Epithelial cell of proximal tubule (primary cell): ENCODE results near the gene CCDC148. TPM values are rescaled to one million over a fixed set of nuclear protein-coding genes. Genes with fewer than 3 reads are reported as not detected.
"Not testable (repeated sequence)": the region's sequence is repeated elsewhere in the genome, so short reads cannot be mapped to it uniquely, and the experiment has no call there.

Experiments used
- DNase-seq: peaks from one replicate; pipeline ENCODE4 v3.0.0-alpha.2; 2011; ENCODE audit warnings: low read depth
- H3K4me3 ChIP-seq: 2 replicates; pipeline ENCODE4 v1.5.1; 2011; ENCODE audit warnings: low read depth, mild to moderate bottlenecking, low read length
- CTCF ChIP-seq: conservative IDR thresholded peaks from 2 replicates; pipeline ENCODE4 v1.5.1; 2012; ENCODE audit warnings: low read depth, mild to moderate bottlenecking, low read length
- total RNA-seq: library from RNA; depleted of rRNA; stranded (reverse); fragments of >200 nt; gene quantifications from 2 replicates; pipeline ENCODE4 v1.2.3, GENCODE V29; 2015

CCDC148 gene
- total RNA-seq, 1 donor from 2014 or later = 0.86 TPM

- no peak for DNase-seq
- no peak overlapping the region for H3K4me3 ChIP-seq
- TF ChIP-seq CTCF = no peak
Measured at GRCh38 chr2:158339513-158339912, 117.0 kb downstream of the CCDC148 start.

DNA sequence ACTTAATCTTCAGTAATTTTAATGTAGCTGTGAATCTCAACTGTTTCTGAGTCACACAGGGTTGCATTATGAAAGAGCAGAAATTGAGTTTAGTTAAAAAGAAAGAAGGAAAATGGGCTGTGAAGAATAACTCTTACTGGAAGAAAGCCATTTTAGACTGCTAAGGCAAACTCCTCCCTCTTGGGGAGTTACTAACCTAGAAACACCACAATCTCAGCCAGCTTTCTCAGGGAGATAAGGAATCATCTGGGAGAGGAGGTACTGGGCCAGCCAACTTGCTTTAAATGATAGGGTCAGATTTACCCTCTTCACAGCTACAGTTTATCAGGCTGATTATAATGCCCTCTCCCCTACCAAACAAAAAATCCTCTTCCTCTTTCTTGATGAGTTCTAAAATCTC is 119.5 kb downstream of the CCDC148 start:
- no peak for TF ChIP-seq CTCF
- H3K4me3 ChIP-seq = no peak overlapping the region
- no peak for DNase-seq

DNA sequence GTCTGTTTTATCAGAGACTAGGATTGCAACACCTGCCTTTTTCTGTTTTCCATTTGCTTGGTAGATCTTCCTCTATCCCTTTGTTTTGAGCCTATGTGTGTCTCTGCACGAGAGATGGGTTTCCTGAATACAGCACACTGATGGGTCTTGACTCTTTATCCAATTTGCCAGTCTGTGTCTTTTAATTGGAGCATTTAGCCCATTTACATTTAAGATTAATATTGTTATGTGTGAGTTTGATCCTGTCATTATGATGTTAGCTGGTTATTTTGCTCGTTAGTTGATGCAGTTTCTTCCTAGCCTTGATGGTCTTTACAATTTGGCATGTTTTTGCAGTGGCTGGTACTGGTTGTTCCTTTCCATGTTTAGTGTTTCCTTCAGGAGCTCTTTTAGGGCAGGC is 124.8 kb downstream of the CCDC148 start:
- DNase-seq, H3K4me3 ChIP-seq: not testable (repeated sequence)

GRCh38 chr2:158325782-158326340 is 130.7 kb downstream of the CCDC148 start:
- DNase-seq = no peak

DNA sequence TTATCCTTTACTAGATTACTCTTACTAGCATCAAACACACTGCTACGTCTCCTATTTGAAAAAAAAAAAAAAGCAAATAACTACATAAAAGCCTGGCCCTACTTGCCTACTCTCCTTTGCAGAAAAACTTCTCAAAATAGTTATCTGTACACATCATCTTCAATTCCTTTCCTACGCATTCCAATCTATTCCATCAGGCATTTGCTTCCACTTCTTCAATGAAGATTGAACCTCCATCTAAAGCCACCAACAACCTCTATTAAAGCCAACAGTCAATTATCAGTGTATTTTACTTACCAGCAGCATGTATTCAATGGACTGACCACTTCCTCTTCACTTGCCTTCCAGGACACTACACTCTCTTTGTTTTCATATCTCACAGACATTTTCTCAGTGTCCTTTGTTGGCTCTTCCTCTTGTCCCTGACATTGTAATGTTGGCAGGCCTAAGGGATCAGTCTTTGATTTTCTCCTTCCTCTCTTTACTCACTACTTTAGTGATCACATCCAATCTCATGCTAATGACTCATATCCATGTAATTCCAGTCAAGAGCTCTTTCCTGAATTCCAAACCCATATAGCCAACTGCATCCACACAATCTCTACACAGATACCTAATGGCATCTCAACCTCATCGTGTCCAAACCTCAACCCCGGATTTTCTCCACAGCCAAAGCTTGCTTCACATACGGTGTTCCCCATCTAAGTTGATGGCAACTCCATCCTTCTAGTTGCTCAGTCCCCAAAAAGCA is 131.3 kb downstream of the CCDC148 start:
- no peak for TF ChIP-seq CTCF
- peak; percentile 62 for DNase-seq
- no peak overlapping the region for H3K4me3 ChIP-seq

More at GRCh38 chr2:158325782-158326340, 130.7 kb downstream of the CCDC148 start:
- H3K4me3 ChIP-seq = no peak overlapping the region
- TF ChIP-seq CTCF = no peak

GRCh38 chr2:158323381-158323780 is 133.2 kb downstream of the CCDC148 start:
- no peak for TF ChIP-seq CTCF
- DNase-seq = no peak
- no peak overlapping the region for H3K4me3 ChIP-seq

GRCh38 chr2:158321264-158321663 is 135.3 kb downstream of the CCDC148 start:
- no peak overlapping the region for H3K4me3 ChIP-seq
- DNase-seq = peak; percentile 33
- TF ChIP-seq CTCF = no peak
